Activated T-cell treated with anti-CD3 and anti-CD28 coated beads, Interleukin-2, amount 50 U/mL, for 48 hours (primary cell): ENCODE results near the gene CDC14A.
"Not testable (repeated sequence)": the region's sequence is repeated elsewhere in the genome, so short reads cannot be mapped to it uniquely, and the experiment has no call there.

Source experiments
- DNase-seq, 2 experiments: peaks; one replicate each; pipeline ENCODE4 v3.0.0-alpha.2; 2020

Gene CDC14A

GRCh38 chr1:100364697-100365096, 12.4 kb downstream of the CDC14A start:
- no peak for DNase-seq

- DNase-seq: no peak
These were observed 13.9 kb downstream of the CDC14A start for GRCh38 chr1:100366209-100366525.

GRCh38 chr1:100369339-100369738, 17.0 kb downstream of the CDC14A start:
- not testable (repeated sequence) for DNase-seq

GRCh38 chr1:100373953-100374352, 21.6 kb downstream of the CDC14A start:
- DNase-seq: not testable (repeated sequence)

GRCh38 chr1:100376890-100377289, 24.6 kb downstream of the CDC14A start:
- not testable (repeated sequence) for DNase-seq

GRCh38 chr1:100377590-100378361, 25.5 kb downstream of the CDC14A start:
- DNase-seq: no peak

- DNase-seq: no peak
These were observed 26.6 kb downstream of the CDC14A start for GRCh38 chr1:100378956-100379355.

- DNase-seq: no peak
These were observed 28.3 kb downstream of the CDC14A start for GRCh38 chr1:100380635-100381034.

- no peak for DNase-seq
These were observed 30.4 kb downstream of the CDC14A start for GRCh38 chr1:100382657-100383056.

GRCh38 chr1:100383743-100384405, 31.6 kb downstream of the CDC14A start:
- no peak for DNase-seq

GRCh38 chr1:100387209-100387608, 34.9 kb downstream of the CDC14A start:
- DNase-seq: no peak

GRCh38 chr1:100387657-100388350, 35.5 kb downstream of the CDC14A start:
- no peak for DNase-seq

GRCh38 chr1:100390531-100390930, 38.2 kb downstream of the CDC14A start:
- no peak for DNase-seq

GRCh38 chr1:100391675-100392074, 39.4 kb downstream of the CDC14A start:
- no peak for DNase-seq

GRCh38 chr1:100392756-100393155, 40.5 kb downstream of the CDC14A start:
- DNase-seq: no peak

- DNase-seq: no peak
These were observed 42.0 kb downstream of the CDC14A start for GRCh38 chr1:100394285-100394684.

GRCh38 chr1:100395913-100396312, 43.6 kb downstream of the CDC14A start:
- DNase-seq: no peak

GRCh38 chr1:100396651-100397050, 44.3 kb downstream of the CDC14A start:
- no peak for DNase-seq

- no peak for DNase-seq
These were observed 45.4 kb downstream of the CDC14A start for GRCh38 chr1:100397681-100398080.

GRCh38 chr1:100398648-100399047, 46.3 kb downstream of the CDC14A start:
- DNase-seq: no peak

- DNase-seq: peak in 1 of 2 experiments; percentile 41
These were observed 48.1 kb downstream of the CDC14A start for GRCh38 chr1:100400404-100400803.

GRCh38 chr1:100404821-100405220, 52.5 kb downstream of the CDC14A start:
- no peak for DNase-seq

GRCh38 chr1:100405902-100406301, 53.6 kb downstream of the CDC14A start:
- DNase-seq: not testable (repeated sequence)

GRCh38 chr1:100407390-100407789, 55.1 kb downstream of the CDC14A start:
- not testable (repeated sequence) for DNase-seq
